Liver (tissue), 9 donors: Measurements from ENCODE around the gene CACNA1A. TPM values are rescaled to one million over a fixed set of nuclear protein-coding genes. Genes with fewer than 3 reads are reported as not detected.

Experiments
- DNase-seq: peaks from one replicate; pipeline ENCODE4 v3.0.0-alpha.2; 2017; ENCODE audit warnings: low spot score
- H3K27ac ChIP-seq, 2 donors: one replicate each; pipeline ENCODE4 v1.7.0; 2013; ENCODE audit warnings: inconsistent platforms in 2 of 2, low read length in 2 of 2, control low read depth in 1 of 2, low read depth in 1 of 2, mild to moderate bottlenecking in 1 of 2
- H3K27me3 ChIP-seq, 4 donors: one replicate each; pipeline versions ENCODE4 v1.6.1 to v1.7.0; 2013; ENCODE audit warnings: low read length in 3 of 4, inconsistent platforms in 1 of 4, mild to moderate bottlenecking in 1 of 4, moderate library complexity in 1 of 4; ENCODE audit not compliant: control insufficient read depth in 4 of 4, insufficient read depth in 4 of 4
- H3K36me3 ChIP-seq, 4 donors: one replicate each; pipeline versions ENCODE4 v1.6.1 to v1.7.0; 2013; ENCODE audit warnings: low read length in 3 of 4, mild to moderate bottlenecking in 3 of 4, low read depth in 1 of 4, moderate library complexity in 1 of 4; ENCODE audit not compliant: control insufficient read depth in 4 of 4, insufficient read depth in 3 of 4
- H3K4me1 ChIP-seq, 4 donors: one replicate each; pipeline versions ENCODE4 v1.6.1 to v1.7.0; 2013; ENCODE audit warnings: low read length in 3 of 4, mild to moderate bottlenecking in 3 of 4, moderate library complexity in 1 of 4; ENCODE audit not compliant: control insufficient read depth in 4 of 4, insufficient read depth in 4 of 4
- H3K4me3 ChIP-seq, 3 donors: one replicate each; pipeline versions ENCODE4 v1.6.1 to v1.7.0; 2013; ENCODE audit warnings: low read length in 3 of 3, control low read depth in 1 of 3, low read depth in 1 of 3, mild to moderate bottlenecking in 1 of 3
- H3K9ac ChIP-seq, 2 donors: one replicate each; pipeline ENCODE4 v1.7.0; 2013; ENCODE audit warnings: low read length in 2 of 2, mild to moderate bottlenecking in 2 of 2, moderate library complexity in 2 of 2, control low read depth in 1 of 2, low read depth in 1 of 2
- H3K9me3 ChIP-seq, 4 donors: one replicate each; pipeline versions ENCODE4 v1.6.1 to v1.7.0; 2013; ENCODE audit warnings: low read length in 3 of 4; ENCODE audit not compliant: control insufficient read depth in 4 of 4
- CTCF ChIP-seq: fragments of 150-350 bp; IDR thresholded peaks from 2 replicates; pipeline ENCODE4 v1.5.1; 2017; ENCODE audit warnings: improper control_type of control experiment, low read depth, low read length; ENCODE audit not compliant: missing input control
- EGR1 ChIP-seq, 2 donors: IDR thresholded peaks; 2 replicates each; pipeline ENCODE4 v1.6.1; 2016 to 2018; ENCODE audit warnings: antibody characterized with exemption in 2 of 2, low read depth in 2 of 2
- FOXA1 ChIP-seq: IDR thresholded peaks from 2 replicates; pipeline ENCODE4 v1.6.1; 2016; ENCODE audit warnings: antibody characterized with exemption
- GABPA ChIP-seq, 2 donors: IDR thresholded peaks in 1 of 2; conservative IDR thresholded peaks in 1 of 2; 2 replicates each; pipeline ENCODE4 v1.6.1; 2016; ENCODE audit warnings: antibody characterized with exemption in 2 of 2, mild to moderate bottlenecking in 1 of 2, moderate library complexity in 1 of 2
- HNF4A ChIP-seq, 2 donors: conservative IDR thresholded peaks; 2 replicates each; pipeline ENCODE4 v1.6.1; 2016; ENCODE audit warnings: antibody characterized with exemption in 2 of 2, mild to moderate bottlenecking in 2 of 2
- HNF4G ChIP-seq: IDR thresholded peaks from 2 replicates; pipeline ENCODE4 v1.6.1; 2016; ENCODE audit warnings: antibody characterized with exemption
- JUND ChIP-seq, 2 donors: IDR thresholded peaks; 2 replicates each; pipeline ENCODE4 v1.6.1; 2016; ENCODE audit warnings: antibody characterized with exemption in 2 of 2
- MAX ChIP-seq: IDR thresholded peaks from 2 replicates; pipeline ENCODE4 v1.6.1; 2016; ENCODE audit warnings: antibody characterized with exemption
- REST ChIP-seq: IDR thresholded peaks from 2 replicates; pipeline ENCODE4 v1.6.1; 2016; ENCODE audit warnings: antibody characterized with exemption, mild to moderate bottlenecking
- SP1 ChIP-seq: IDR thresholded peaks from 2 replicates; pipeline ENCODE4 v1.6.1; 2018; ENCODE audit warnings: antibody characterized with exemption, mild to moderate bottlenecking
- TAF1 ChIP-seq: conservative IDR thresholded peaks from 2 replicates; pipeline ENCODE4 v1.6.1; 2016; ENCODE audit warnings: antibody characterized with exemption, mild to moderate bottlenecking
- YY1 ChIP-seq: IDR thresholded peaks from 2 replicates; pipeline ENCODE4 v1.6.1; 2016; ENCODE audit warnings: antibody characterized with exemption, mild to moderate bottlenecking
- ZBTB33 ChIP-seq: IDR thresholded peaks from 2 replicates; pipeline ENCODE4 v1.6.1; 2016; ENCODE audit warnings: antibody characterized with exemption
- WGBS: extraction: QIAGEN DNeasy Blood & Tissue Kit; methylation state at CpG from one replicate; pipeline ENCODE4 v1.1.7; 2013; 5-methylcytosine and 5-hydroxymethylcytosine counted together
- polyA plus RNA-seq, 2 donors: library from polyadenylated mRNA; stranded (reverse) in 1 of 2; unstranded in 1 of 2; fragments of 200-250 nt in 1 of 2; fragments of >200 nt in 1 of 2; fragmentation: Nextera tagmentation in 1 of 2; extraction: Ambion mirVana in 1 of 2; gene quantifications; one replicate each; pipeline versions ENCODE4 v1.2.1 to v1.2.3, GENCODE V29; 2013 to 2015
- total RNA-seq, 2 donors: library from RNA; depleted of rRNA; stranded (reverse); fragments of >200 nt; gene quantifications; one replicate each; pipeline ENCODE4 v1.2.3, GENCODE V29; 2014
- donor health status: healthy.
- donor health status: healthy.
- donor health status: healthy.
- donor health status: healthy.
- donor health status: healthy.

Gene CACNA1A
- total and polyA plus RNA-seq, 4 donors, result 0.09 to 0.17 (median 0.17) TPM; not detected in 1

- Histone ChIP-seq H3K4me3 (no peak overlapping the region), H3K4me1 (peaks cover 0 to 5% (median under 1%) of the 10 kb centered on the region in 4 donors), H3K9me3 (peaks cover 0 to 2% (median 0%) of the 10 kb centered on the region in 4 donors), H3K27me3 (no peaks in the 10 kb centered on the region), H3K27ac (no peak overlapping the region), H3K9ac (no peak overlapping the region), H3K36me3 (no peaks in the 10 kb centered on the region)
- WGBS, result 81% methylated on average over 19 of the region's 19 CpGs
- TF ChIP-seq CTCF (no peak), JUND (IDR thresholded peaks at IDR 0.05) (no peak), SP1 (no peak), HNF4G (no peak), HNF4A (conservative IDR thresholded peaks at IDR 0.05) (no peak), YY1 (no peak), ZBTB33 (no peak), REST (no peak), EGR1 (IDR thresholded peaks at IDR 0.05; ENCODE audit: low read depth in 2 of 2) (no peak)
- DNase-seq, result no peak
These were observed 290.5 kb downstream of the CACNA1A start for GRCh38 chr19:13215572-13216380.

- H3K4me1 ChIP-seq, result peaks cover 0 to 1% (median 0%) of the 10 kb centered on the region in 4 donors
- 96% methylated on average over 19 of the region's 19 CpGs for WGBS
- no peak for DNase-seq
- H3K9ac ChIP-seq, result no peak overlapping the region
- no peaks in the 10 kb centered on the region for H3K27me3 ChIP-seq
- no peaks in the 10 kb centered on the region for H3K36me3 ChIP-seq
- no peaks in the 10 kb centered on the region for H3K9me3 ChIP-seq
- no peak overlapping the region for H3K4me3 ChIP-seq
- no peak overlapping the region for H3K27ac ChIP-seq
- no peak for TF ChIP-seq FOXA1
- TF ChIP-seq GABPA (IDR thresholded peaks at IDR 0.05 in 1 of 2, conservative IDR thresholded peaks at IDR 0.05 in 1 of 2), result no peak
- TF ChIP-seq TAF1, result no peak
- no peak for TF ChIP-seq HNF4G
- no peak for TF ChIP-seq REST
- TF ChIP-seq MAX, result no peak
- no peak for TF ChIP-seq SP1
- no peak for TF ChIP-seq HNF4A (conservative IDR thresholded peaks at IDR 0.05)
- TF ChIP-seq CTCF, result no peak
- TF ChIP-seq JUND (IDR thresholded peaks at IDR 0.05), result no peak
These were observed 292.1 kb downstream of the CACNA1A start for GRCh38 chr19:13214036-13214730.
